COLO668 (cell line): Measurements from ENCODE around the gene REEP2.

Experiments used
- DNase-seq: peaks from one replicate; lab custom pipeline; 2025; ENCODE audit not compliant: unreplicated experiment; lab: John Stamatoyannopoulos, UW

REEP2 gene

GRCh38 chr5:138495351-138495750, 56.5 kb downstream of the REEP2 start:
- no peak for DNase-seq
